OCI-LY3 (cell line): Measurements from ENCODE around the gene NARF.

ENCODE experiments used
- H2AFZ ChIP-seq: fragments of 200-600, 300-600 bp; shearing (Covaris generic); 2 replicates; pipeline ENCODE4 v1.6.0; 2014; ENCODE audit warnings: antibody characterized with exemption, low read depth, low read length
- H3K27ac ChIP-seq: fragments of 200-600, 300-600 bp; sonication (generic); 2 replicates; pipeline ENCODE4 v1.5.1; 2014; ENCODE audit warnings: mild to moderate bottlenecking, low read length, moderate library complexity, mixed read lengths
- H3K27me3 ChIP-seq: fragments of 200-600, 300-600 bp; sonication (generic); 2 replicates; pipeline ENCODE4 v1.6.1; 2014; ENCODE audit warnings: low read depth, low read length, mixed read lengths
- H3K36me3 ChIP-seq: fragments of 200-600, 300-600 bp; sonication (generic); replicated peaks from 2 replicates; pipeline ENCODE3; 2014; ENCODE audit warnings: low read depth, low read length, mixed read lengths
- H3K4me1 ChIP-seq: fragments of 300-600, 200-600 bp; sonication (generic); 2 replicates; pipeline ENCODE4 v1.6.1; 2014; ENCODE audit warnings: low read length, mixed read lengths
- H3K4me2 ChIP-seq: fragments of 200-600, 300-600 bp; sonication (generic); 2 replicates; pipeline ENCODE4 v1.6.1; 2014; ENCODE audit warnings: low read length, mixed read lengths
- H3K4me3 ChIP-seq: fragments of 300-600, 200-600 bp; sonication (generic); 2 replicates; pipeline ENCODE4 v1.5.1; 2014; ENCODE audit warnings: antibody characterized with exemption, mild to moderate bottlenecking, low read length, moderate library complexity
- H3K79me2 ChIP-seq: fragments of 300-600, 200-600 bp; shearing (Covaris generic); 2 replicates; pipeline ENCODE4 v1.6.1; 2014; ENCODE audit warnings: mild to moderate bottlenecking, low read length, mixed read lengths
- H3K9ac ChIP-seq: fragments of 300-600, 200-600 bp; shearing (Covaris generic); 2 replicates; pipeline ENCODE4 v1.6.0; 2014; ENCODE audit warnings: mild to moderate bottlenecking, low read length, moderate library complexity
- H3K9me3 ChIP-seq: fragments of 200-600, 300-600 bp; shearing (Covaris generic); 2 replicates; pipeline ENCODE4 v1.6.1; 2014; ENCODE audit warnings: low read length, mixed read lengths; ENCODE audit not compliant: insufficient read depth
- H4K20me1 ChIP-seq: fragments of 200-600, 300-600 bp; sonication (generic); 2 replicates; pipeline ENCODE4 v1.6.1; 2016; ENCODE audit warnings: low read length, mixed read lengths; ENCODE audit not compliant: insufficient read depth
- CTCF ChIP-seq: fragments of 200-600, 300-600 bp; sonication (generic); IDR thresholded peaks from 2 replicates; pipeline ENCODE4 v1.5.1; 2014; ENCODE audit warnings: antibody characterized with exemption, low read length, low read depth
- EZH2phosphoT487 ChIP-seq: fragments of 200-600 bp; shearing (Covaris generic); IDR thresholded peaks from 2 replicates; pipeline ENCODE4 v1.6.1; 2018; ENCODE audit warnings: antibody characterized with exemption, mixed run types, low read depth

The NARF gene

GRCh38 chr17:82489851-82490511, 31.4 kb downstream of the NARF start:
- Histone ChIP-seq H3K79me2 (no peaks in the 10 kb centered on the region), H2AFZ (no peak overlapping the region), H3K9ac (no peak overlapping the region), H3K4me3 (no peak overlapping the region), H3K27me3 (no peaks in the 10 kb centered on the region), H4K20me1 (no peaks in the 10 kb centered on the region), H3K4me1 (peaks cover 7% of the 10 kb centered on the region), H3K9me3 (no peaks in the 10 kb centered on the region), H3K27ac (no peak overlapping the region), H3K36me3 (peaks cover 16% of the 10 kb centered on the region), H3K4me2 (no peak overlapping the region)
- TF ChIP-seq EZH2phosphoT487 (no peak), CTCF (no peak)

GRCh38 chr17:82490512-82491195, 32.1 kb downstream of the NARF start:
- Histone ChIP-seq H2AFZ (no peak overlapping the region), H3K27ac (no peak overlapping the region), H3K79me2 (no peaks in the 10 kb centered on the region), H3K4me3 (no peak overlapping the region), H3K9me3 (no peaks in the 10 kb centered on the region), H3K4me1 (peaks cover 7% of the 10 kb centered on the region), H4K20me1 (no peaks in the 10 kb centered on the region), H3K36me3 (peaks cover 14% of the 10 kb centered on the region), H3K9ac (no peak overlapping the region), H3K27me3 (no peaks in the 10 kb centered on the region), H3K4me2 (no peak overlapping the region)
- TF ChIP-seq CTCF, result no peak

GRCh38 chr17:82491196-82491530, 32.6 kb downstream of the NARF start:
- no peaks in the 10 kb centered on the region for H4K20me1 ChIP-seq
- peaks cover 14% of the 10 kb centered on the region for H3K36me3 ChIP-seq
- no peaks in the 10 kb centered on the region for H3K79me2 ChIP-seq
- H2AFZ ChIP-seq, result no peak overlapping the region
- H3K4me1 ChIP-seq, result peaks cover 7% of the 10 kb centered on the region
- H3K9me3 ChIP-seq, result no peaks in the 10 kb centered on the region
- TF ChIP-seq EZH2phosphoT487 (no peak), CTCF (no peak)
- no peak overlapping the region for H3K4me2 ChIP-seq
- H3K27me3 ChIP-seq, result no peaks in the 10 kb centered on the region
- no peak overlapping the region for H3K4me3 ChIP-seq
- H3K9ac ChIP-seq, result no peak overlapping the region
- no peak overlapping the region for H3K27ac ChIP-seq

GRCh38 chr17:82491533-82491932, 33.0 kb downstream of the NARF start:
- H3K4me1 ChIP-seq, result peaks cover 7% of the 10 kb centered on the region
- H3K9me3 ChIP-seq, result no peaks in the 10 kb centered on the region
- H3K4me2 ChIP-seq, result no peak overlapping the region
- no peak overlapping the region for H3K4me3 ChIP-seq
- TF ChIP-seq EZH2phosphoT487 (no peak), CTCF (no peak)
- H3K27me3 ChIP-seq, result no peaks in the 10 kb centered on the region
- H3K9ac ChIP-seq, result no peak overlapping the region
- H3K27ac ChIP-seq, result no peak overlapping the region
- H2AFZ ChIP-seq, result no peak overlapping the region
- H3K36me3 ChIP-seq, result peaks cover 13% of the 10 kb centered on the region
- H3K79me2 ChIP-seq, result no peaks in the 10 kb centered on the region
- no peaks in the 10 kb centered on the region for H4K20me1 ChIP-seq
